ENCODE data around the gene GCAT. TPM values are rescaled to one million over a fixed set of nuclear protein-coding genes. Genes with fewer than 3 reads are reported as not detected.

Gene GCAT
- total RNA-seq, 1 donor from 2014 or later = 11.9 TPM

GRCh38 chr22:37768273-37768672, 39.5 kb upstream of the GCAT start:
- Mint-ChIP-seq H3K27ac (ENCODE audit: unreplicated experiment) (no peak overlapping the region), H3K9me3 (ENCODE audit: unreplicated experiment) (peaks cover 3% of the 10 kb centered on the region), H3K4me1 (ENCODE audit: low read depth, unreplicated experiment) (peaks cover 10% of the 10 kb centered on the region), H3K36me3 (ENCODE audit: unreplicated experiment) (no peaks in the 10 kb centered on the region), H3K27me3 (ENCODE audit: unreplicated experiment) (peaks cover 2% of the 10 kb centered on the region), H3K4me3 (ENCODE audit: unreplicated experiment) (no peak overlapping the region)
- TF ChIP-seq, protein P1, sequence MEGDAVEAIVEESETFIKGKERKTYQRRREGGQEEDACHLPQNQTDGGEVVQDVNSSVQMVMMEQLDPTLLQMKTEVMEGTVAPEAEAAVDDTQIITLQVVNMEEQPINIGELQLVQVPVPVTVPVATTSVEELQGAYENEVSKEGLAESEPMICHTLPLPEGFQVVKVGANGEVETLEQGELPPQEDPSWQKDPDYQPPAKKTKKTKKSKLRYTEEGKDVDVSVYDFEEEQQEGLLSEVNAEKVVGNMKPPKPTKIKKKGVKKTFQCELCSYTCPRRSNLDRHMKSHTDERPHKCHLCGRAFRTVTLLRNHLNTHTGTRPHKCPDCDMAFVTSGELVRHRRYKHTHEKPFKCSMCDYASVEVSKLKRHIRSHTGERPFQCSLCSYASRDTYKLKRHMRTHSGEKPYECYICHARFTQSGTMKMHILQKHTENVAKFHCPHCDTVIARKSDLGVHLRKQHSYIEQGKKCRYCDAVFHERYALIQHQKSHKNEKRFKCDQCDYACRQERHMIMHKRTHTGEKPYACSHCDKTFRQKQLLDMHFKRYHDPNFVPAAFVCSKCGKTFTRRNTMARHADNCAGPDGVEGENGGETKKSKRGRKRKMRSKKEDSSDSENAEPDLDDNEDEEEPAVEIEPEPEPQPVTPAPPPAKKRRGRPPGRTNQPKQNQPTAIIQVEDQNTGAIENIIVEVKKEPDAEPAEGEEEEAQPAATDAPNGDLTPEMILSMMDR (IDR thresholded peaks at IDR 0.05; ENCODE audit: partially characterized antibody, unreplicated experiment) = peak; percentile 58
- DNase-seq = no peak

GRCh38 chr22:37769056-37769455, 38.7 kb upstream of the GCAT start:
- Mint-ChIP-seq H3K36me3 (ENCODE audit: unreplicated experiment) (no peaks in the 10 kb centered on the region), H3K27ac (ENCODE audit: unreplicated experiment) (no peak overlapping the region), H3K9me3 (ENCODE audit: unreplicated experiment) (peaks cover 2% of the 10 kb centered on the region), H3K4me1 (ENCODE audit: low read depth, unreplicated experiment) (peaks cover 7% of the 10 kb centered on the region), H3K27me3 (ENCODE audit: unreplicated experiment) (peaks cover 2% of the 10 kb centered on the region), H3K4me3 (ENCODE audit: unreplicated experiment) (no peak overlapping the region)
- DNase-seq = no peak
- TF ChIP-seq, protein P1 (IDR thresholded peaks at IDR 0.05; ENCODE audit: partially characterized antibody, unreplicated experiment) = no peak

DNA sequence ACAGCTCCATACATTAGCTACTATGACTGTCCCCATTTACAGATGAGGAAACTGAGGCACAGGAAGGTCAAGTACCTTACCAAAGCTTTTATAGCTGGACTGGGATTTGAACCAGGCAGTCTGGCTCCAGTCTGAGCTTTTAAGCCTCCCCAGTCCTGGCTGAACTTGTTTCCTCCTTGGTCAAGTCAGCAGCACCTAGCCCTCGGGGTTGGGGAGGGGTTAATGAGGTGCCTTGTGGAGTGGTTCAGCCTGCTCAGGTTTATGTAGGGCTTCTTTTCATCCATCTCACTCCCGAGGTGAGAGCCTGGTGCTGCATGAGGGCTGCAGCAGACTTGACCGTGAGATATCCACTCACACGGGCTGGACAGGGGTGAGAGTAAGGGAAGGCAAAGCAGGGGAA, 36.7 kb upstream of the GCAT start:
- Mint-ChIP-seq H3K27ac (ENCODE audit: unreplicated experiment) (no peak overlapping the region), H3K27me3 (ENCODE audit: unreplicated experiment) (no peaks in the 10 kb centered on the region), H3K9me3 (ENCODE audit: unreplicated experiment) (peaks cover 2% of the 10 kb centered on the region), H3K36me3 (ENCODE audit: unreplicated experiment) (no peaks in the 10 kb centered on the region), H3K4me1 (ENCODE audit: low read depth, unreplicated experiment) (peaks cover 2% of the 10 kb centered on the region), H3K4me3 (ENCODE audit: unreplicated experiment) (no peak overlapping the region)
- no peak for DNase-seq
- TF ChIP-seq, protein P1 (IDR thresholded peaks at IDR 0.05; ENCODE audit: partially characterized antibody, unreplicated experiment) = no peak

GRCh38 chr22:37771702-37772427, 35.9 kb upstream of the GCAT start:
- TF ChIP-seq, protein P1 (IDR thresholded peaks at IDR 0.05; ENCODE audit: partially characterized antibody, unreplicated experiment) = no peak
- Mint-ChIP-seq H3K4me3 (ENCODE audit: unreplicated experiment) (no peak overlapping the region), H3K4me1 (ENCODE audit: low read depth, unreplicated experiment) (peaks cover 2% of the 10 kb centered on the region), H3K36me3 (ENCODE audit: unreplicated experiment) (no peaks in the 10 kb centered on the region), H3K27me3 (ENCODE audit: unreplicated experiment) (no peaks in the 10 kb centered on the region), H3K27ac (ENCODE audit: unreplicated experiment) (no peak overlapping the region), H3K9me3 (ENCODE audit: unreplicated experiment) (peaks cover 2% of the 10 kb centered on the region)
- no peak for DNase-seq

DNA sequence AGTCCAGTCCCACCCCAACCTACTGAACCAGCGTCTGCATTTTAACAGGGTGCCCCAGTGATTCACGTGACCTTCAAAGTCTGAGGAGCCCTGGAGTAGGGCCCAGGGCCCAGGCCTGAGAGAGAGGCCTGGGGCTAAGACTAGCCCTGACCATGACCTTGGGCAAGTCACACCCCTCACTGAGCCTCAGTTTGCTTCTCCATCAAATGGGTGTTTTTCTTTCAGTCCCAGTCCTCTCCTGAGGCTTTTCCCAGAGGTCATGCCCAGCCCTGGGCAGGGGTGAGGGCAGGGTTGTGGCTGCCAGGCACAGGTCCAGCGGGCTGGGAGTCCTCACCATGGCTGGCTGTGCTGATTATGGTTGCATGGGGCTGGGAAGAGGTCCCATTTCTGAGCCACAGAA, 33.0 kb upstream of the GCAT start:
- Mint-ChIP-seq H3K36me3 (ENCODE audit: unreplicated experiment) (no peaks in the 10 kb centered on the region), H3K4me1 (ENCODE audit: low read depth, unreplicated experiment) (peaks cover 2% of the 10 kb centered on the region), H3K27ac (ENCODE audit: unreplicated experiment) (no peak overlapping the region), H3K27me3 (ENCODE audit: unreplicated experiment) (peaks cover 6% of the 10 kb centered on the region), H3K9me3 (ENCODE audit: unreplicated experiment) (peaks cover 5% of the 10 kb centered on the region), H3K4me3 (ENCODE audit: unreplicated experiment) (no peak overlapping the region)
- TF ChIP-seq, protein P1 (IDR thresholded peaks at IDR 0.05; ENCODE audit: partially characterized antibody, unreplicated experiment) = no peak
- DNase-seq = no peak
